HepG2 (cell line): ENCODE measurements around the gene SP6. TPM values are rescaled to one million over a fixed set of nuclear protein-coding genes. Genes with fewer than 3 reads are reported as not detected.

ENCODE experiments used
- ATAC-seq: fragments of 200-7000 bp; cut with Tn5 transposase; 3 replicates; pipeline ENCODE4 v1.9.1; 2020; ENCODE audit warnings: mild to moderate bottlenecking, moderate library complexity
- BruUV-seq: library from RNA; stranded (reverse); fragments of 400-500 nt; replicated peaks from 2 replicates; lab custom pipeline; 2021; lab: Mats Ljungman, UMichigan
- CTCF ChIA-PET: fragments of 300-600 bp; formaldehyde crosslinking; extraction: SDS; loops from one replicate; lab custom pipeline; 2021; ENCODE audit warnings: low total read pairs, inconsistent platforms, low intra/inter-chr PET ratio; lab: Yijun Ruan, JAX
- POLR2A ChIA-PET: fragments of 350-600 bp; sonication (Branson Sonifier 250); formaldehyde crosslinking; loops from one replicate; lab custom pipeline; 2020; ENCODE audit warnings: antibody characterized with exemption, inconsistent platforms; lab: Yijun Ruan, JAX
- DNase-seq: peaks from one replicate; pipeline ENCODE4 v3.0.0-alpha.2; 2015; ENCODE audit warnings: low spot score
- FAIRE-seq: peaks from 3 replicates; lab custom pipeline; 2011; peaks lifted over from hg19 to GRCh38; lab: Jason Lieb, UNC
- H2AFZ ChIP-seq: one replicate; pipeline ENCODE4 v1.6.1; 2011; ENCODE audit warnings: low read length, inconsistent platforms
- H3K27ac ChIP-seq: fragments of 300-600 bp; 3 replicates; pipeline ENCODE4 v1.8.0; 2011; ENCODE audit warnings: mixed run types, mild to moderate bottlenecking, mixed read lengths, low read length, inconsistent platforms; ENCODE audit not compliant: insufficient read depth; ENCODE audit errors: extremely low read length
- H3K27me3 ChIP-seq, 2 experiments: fragments of 200-600 bp in 1 of 2; 2 replicates in 1 of 2; 3 replicates in 1 of 2; pipeline versions ENCODE4 v1.6.0 to v1.8.0; 2011; ENCODE audit warnings: low read length in 2 of 2, mild to moderate bottlenecking in 2 of 2, moderate library complexity in 2 of 2, inconsistent platforms in 1 of 2; ENCODE audit not compliant: insufficient read depth in 2 of 2, control insufficient read depth in 1 of 2
- H3K36me3 ChIP-seq, 2 experiments: fragments of 200-600 bp in 1 of 2; replicated peaks in 1 of 2; 2 replicates in 1 of 2; 3 replicates in 1 of 2; pipeline versions ENCODE4 v1.5.1 to v1.8.0; 2011; ENCODE audit warnings: low read length in 2 of 2, inconsistent platforms in 1 of 2; ENCODE audit not compliant: insufficient read depth in 2 of 2, control insufficient read depth in 1 of 2
- H3K4me1 ChIP-seq: 2 replicates; pipeline ENCODE4 v1.5.1; 2012; ENCODE audit warnings: low read length, inconsistent platforms; ENCODE audit not compliant: insufficient read depth
- H3K4me2 ChIP-seq: 2 replicates; pipeline ENCODE4 v1.6.0; 2011; ENCODE audit warnings: low read depth, low read length, inconsistent platforms
- H3K4me3 ChIP-seq, 3 experiments: fragments of 200-600 bp in 1 of 3; sonication (generic), shearing (Covaris generic) in 1 of 3; replicated peaks in 1 of 3; 2 replicates each; pipeline ENCODE4 v1.5.1; 2011 to 2016; ENCODE audit warnings: low read length in 3 of 3, inconsistent platforms in 2 of 3, low read depth in 2 of 3, mild to moderate bottlenecking in 2 of 3, control low read depth in 1 of 3, mixed read lengths in 1 of 3; ENCODE audit not compliant: insufficient read depth in 1 of 3
- H3K79me2 ChIP-seq: one replicate; pipeline ENCODE4 v1.6.1; 2011; ENCODE audit warnings: low read length, inconsistent platforms; ENCODE audit not compliant: insufficient read depth
- H3K9ac ChIP-seq: 2 replicates; pipeline ENCODE4 v1.6.0; 2011; ENCODE audit warnings: mild to moderate bottlenecking, low read depth, low read length, inconsistent platforms; ENCODE audit not compliant: insufficient read depth
- H3K9me3 ChIP-seq: 2 replicates; pipeline ENCODE4 v1.5.1; 2012; ENCODE audit warnings: mild to moderate bottlenecking, low read length
- H4K20me1 ChIP-seq: 2 replicates; pipeline ENCODE4 v1.6.0; 2011; ENCODE audit warnings: inconsistent platforms, mild to moderate bottlenecking, low read length, moderate library complexity; ENCODE audit not compliant: insufficient read depth
- KLF13 ChIP-seq: sonication (generic); formaldehyde crosslinking; IDR thresholded peaks from 2 replicates; pipeline ENCODE4 v1.4.0; 2020; ENCODE audit warnings: mild to moderate bottlenecking, missing genetic modification reagents
- MAF1 ChIP-seq: sonication (generic); formaldehyde crosslinking; IDR thresholded peaks from 2 replicates; pipeline ENCODE4 v1.5.0; 2020; ENCODE audit warnings: missing genetic modification reagents, borderline replicate concordance
- PAWR ChIP-seq: sonication (generic); formaldehyde crosslinking; IDR thresholded peaks from 2 replicates; pipeline ENCODE4 v1.4.0; 2020; ENCODE audit warnings: missing genetic modification reagents, mild to moderate bottlenecking, borderline replicate concordance
- PHF21A ChIP-seq: sonication (generic); formaldehyde crosslinking; IDR thresholded peaks from 2 replicates; pipeline ENCODE4 v1.5.0; 2020; ENCODE audit warnings: mild to moderate bottlenecking, missing genetic modification reagents
- SALL2 ChIP-seq: sonication (generic); formaldehyde crosslinking; IDR thresholded peaks from 2 replicates; pipeline ENCODE4 v1.8.1; 2023; ENCODE audit warnings: mild to moderate bottlenecking, missing genetic modification reagents, inconsistent platforms
- STAT6 ChIP-seq: sonication (generic); formaldehyde crosslinking; IDR thresholded peaks from 2 replicates; pipeline ENCODE4 v1.4.0; 2020; ENCODE audit warnings: missing genetic modification reagents, mild to moderate bottlenecking, borderline replicate concordance
- TBP ChIP-seq: sonication (generic); formaldehyde crosslinking; IDR thresholded peaks from 2 replicates; pipeline ENCODE4 v1.5.0; 2020; ENCODE audit warnings: missing genetic modification reagents
- TMF1 ChIP-seq: sonication (generic); formaldehyde crosslinking; IDR thresholded peaks from 2 replicates; pipeline ENCODE4 v1.8.1; 2022; ENCODE audit warnings: low read depth, missing genetic modification reagents
- ZBTB44 ChIP-seq: sonication (generic); formaldehyde crosslinking; IDR thresholded peaks from 2 replicates; pipeline ENCODE4 v1.4.0; 2020; ENCODE audit warnings: missing genetic modification reagents
- ZC3H4 ChIP-seq: sonication (generic); formaldehyde crosslinking; IDR thresholded peaks from 2 replicates; pipeline ENCODE4 v1.4.0; 2020; ENCODE audit warnings: missing genetic modification reagents, borderline replicate concordance
- ZFP90 ChIP-seq: sonication (generic); formaldehyde crosslinking; IDR thresholded peaks from 2 replicates; pipeline ENCODE4 v1.8.0; 2022; ENCODE audit warnings: missing genetic modification reagents, mild to moderate bottlenecking, inconsistent platforms, borderline replicate concordance
- ZNF264 ChIP-seq: sonication (generic); formaldehyde crosslinking; IDR thresholded peaks from 2 replicates; pipeline ENCODE4 v1.4.0; 2020; ENCODE audit warnings: missing genetic modification reagents
- ZNF484 ChIP-seq: sonication (generic); formaldehyde crosslinking; IDR thresholded peaks from 2 replicates; pipeline ENCODE4 v1.5.1; 2020; ENCODE audit warnings: mild to moderate bottlenecking, low read depth, missing genetic modification reagents, borderline replicate concordance
- ZNF501 ChIP-seq: sonication (generic); formaldehyde crosslinking; IDR thresholded peaks from 2 replicates; pipeline ENCODE4 v1.5.1; 2020; ENCODE audit warnings: mild to moderate bottlenecking, moderate library complexity, missing genetic modification reagents
- ZNF605 ChIP-seq: sonication (generic); formaldehyde crosslinking; IDR thresholded peaks from 2 replicates; pipeline ENCODE4 v1.8.0; 2022; ENCODE audit warnings: mild to moderate bottlenecking, missing genetic modification reagents
- ZNF619 ChIP-seq: sonication (generic); formaldehyde crosslinking; IDR thresholded peaks from 2 replicates; pipeline ENCODE4 v1.4.0; 2020; ENCODE audit warnings: mild to moderate bottlenecking, missing genetic modification reagents
- ZNF747 ChIP-seq: sonication (generic); formaldehyde crosslinking; IDR thresholded peaks from 2 replicates; pipeline ENCODE4 v1.8.1; 2023; ENCODE audit warnings: missing genetic modification reagents, mild to moderate bottlenecking, borderline replicate concordance
- ZNF777 ChIP-seq: sonication (generic); formaldehyde crosslinking; IDR thresholded peaks from 2 replicates; pipeline ENCODE4 v1.4.0; 2020; ENCODE audit warnings: missing genetic modification reagents
- ZNF83 ChIP-seq: sonication (generic); formaldehyde crosslinking; IDR thresholded peaks from 2 replicates; pipeline ENCODE4 v1.4.0; 2020; ENCODE audit warnings: missing genetic modification reagents, mild to moderate bottlenecking, borderline replicate concordance
- ZNF839 ChIP-seq: sonication (generic); formaldehyde crosslinking; IDR thresholded peaks from 2 replicates; pipeline ENCODE4 v1.4.0; 2020; ENCODE audit warnings: missing genetic modification reagents, mild to moderate bottlenecking, borderline replicate concordance
- ZSCAN31 ChIP-seq: sonication (generic); formaldehyde crosslinking; IDR thresholded peaks from 2 replicates; pipeline ENCODE4 v1.5.0; 2020; ENCODE audit warnings: low read depth, mild to moderate bottlenecking, missing genetic modification reagents
- WGBS: methylation state at CpG from one replicate; pipeline ENCODE4 v1.1.6; 2017; ENCODE audit warnings: low lambda C conversion rate; 5-methylcytosine and 5-hydroxymethylcytosine counted together
- in situ Hi-C: cut with HindIII; loops from 2 replicates; pipeline ENCODE4 v1.10.0; 2017; ENCODE audit warnings: low pct_unique_long_range_greater_than_20kb; ENCODE audit not compliant: extremely low pct_ligation_motif_present
- intact Hi-C: fragments of 100-400 bp; cut with micrococcal nuclease; formaldehyde crosslinking; loops from one replicate; pipeline ENCODE4 v1.10.0; 2022; ENCODE audit not compliant: unreplicated experiment
- polyA plus RNA-seq, 8 experiments: library from polyadenylated mRNA; depleted of rRNA in 3 of 8; stranded (reverse) in 7 of 8; unstranded in 1 of 8; fragments of >200 nt; fragmentation: Illumina TruSeq in 4 of 8; extraction: Trizol in 4 of 8; gene quantifications; 2 replicates each; pipeline versions ENCODE4 v1.2.1 to v1.2.3, GENCODE V29; 2011 to 2016; ENCODE audit warnings: low read depth in 4 of 8, missing spikeins in 1 of 8, mixed read lengths in 1 of 8; ENCODE audit not compliant: insufficient read depth in 1 of 8
- total RNA-seq, 5 experiments: library from RNA; depleted of rRNA; stranded (reverse); fragments of >200 nt; fragmentation: Illumina TruSeq; extraction: Trizol; gene quantifications; 2 replicates each; pipeline ENCODE4 v1.2.3, GENCODE V29; 2016; ENCODE audit warnings: low read depth in 1 of 5

SP6 gene
- total and polyA plus RNA-seq, 2 of the 13 experiments (the other 11 are each of a cell fraction or from before 2014, with no cell fraction given) = 0.07 TPM

GRCh38 chr17:47820033-47820789 lies 30.8 kb downstream of the SP6 start (continued):
- TF ChIP-seq PHF21A (CRISPR knock-in tag) = no peak
- TF ChIP-seq TBP (CRISPR knock-in tag) = no peak
- TF ChIP-seq ZC3H4 (CRISPR knock-in tag) = no peak
- no peak for TF ChIP-seq ZNF484 (CRISPR knock-in tag)

GRCh38 chr17:47819475-47819874 lies 31.5 kb downstream of the SP6 start:
- CTCF ChIA-PET = no interaction called here
- DNase-seq = no peak
- intact Hi-C loops = no loop called here
- no peak for FAIRE-seq
- Histone ChIP-seq H3K4me3 (no peak overlapping the region), H3K27ac (no peak overlapping the region), H3K4me1 (peaks cover 19% of the 10 kb centered on the region), H3K27me3 (no peaks in the 10 kb centered on the region; a peak in 1 of 5 replicates), H4K20me1 (no peaks in the 10 kb centered on the region), H3K4me2 (no peak overlapping the region), H2AFZ (no peak overlapping the region), H3K9ac (no peak overlapping the region), H3K9me3 (no peaks in the 10 kb centered on the region), H3K79me2 (no peaks in the 10 kb centered on the region), H3K36me3 (peaks cover 21 to 37% of the 10 kb centered on the region in 2 experiments; a peak in 4 of 5 replicates)
- ATAC-seq = no peak
- WGBS = 88% methylated on average over 10 of the region's 10 CpGs
- no TSS peak for BruUV-seq
- POLR2A ChIA-PET = no interaction called here
- in situ Hi-C loops = no loop called here
- no peak for TF ChIP-seq ZNF839
- TF ChIP-seq ZFP90 = no peak
- TF ChIP-seq ZNF264 (CRISPR knock-in tag) = no peak
- no peak for TF ChIP-seq KLF13 (CRISPR knock-in tag)
- no peak for TF ChIP-seq PAWR (CRISPR knock-in tag)
- TF ChIP-seq ZNF605 (CRISPR knock-in tag) = no peak
- TF ChIP-seq ZBTB44 (CRISPR knock-in tag) = no peak
- TF ChIP-seq ZNF747 (CRISPR knock-in tag) = no peak
- TF ChIP-seq MAF1 (CRISPR knock-in tag) = no peak
- no peak for TF ChIP-seq ZNF83
- no peak for TF ChIP-seq ZNF777
- TF ChIP-seq SALL2 = no peak
- no peak for TF ChIP-seq TMF1 (CRISPR knock-in tag)
- no peak for TF ChIP-seq ZSCAN31 (CRISPR knock-in tag)
- no peak for TF ChIP-seq STAT6 (CRISPR knock-in tag)
- no peak for TF ChIP-seq ZNF619 (CRISPR knock-in tag)
- no peak for TF ChIP-seq ZNF501 (CRISPR knock-in tag)
